GM23338 (cell line): ENCODE measurements around the gene TNFRSF1A. TPM values are rescaled to one million over a fixed set of nuclear protein-coding genes. Genes with fewer than 3 reads are reported as not detected.
A peak's percentile ranks its signal among the peaks of the same experiment; 100 is the strongest.

ENCODE experiments used
- ATAC-seq: fragments of 200-7000 bp; cut with Tn5 transposase; 3 replicates; pipeline ENCODE4 v1.9.1; 2020
- DNase-seq: peaks from one replicate; pipeline ENCODE4 v3.0.0-alpha.2; 2015; ENCODE audit warnings: low spot score
- H2AFZ ChIP-seq: fragments of 200-600 bp; sonication (generic); 2 replicates; pipeline ENCODE4 v1.8.0; 2016; ENCODE audit warnings: antibody characterized with exemption, mild to moderate bottlenecking, moderate library complexity
- H3F3A ChIP-seq: fragments of 200-600 bp; sonication (generic); replicated peaks from 2 replicates; pipeline ENCODE4 v1.8.0; 2017; ENCODE audit warnings: antibody characterized with exemption, mixed run types, low read depth
- H3K27ac ChIP-seq: fragments of 200-600 bp; sonication (generic); 2 replicates; pipeline ENCODE4 v1.6.1; 2016; ENCODE audit warnings: low read depth
- H3K27me3 ChIP-seq: fragments of 200-600 bp; sonication (generic); 2 replicates; pipeline ENCODE4 v1.8.0; 2016; ENCODE audit warnings: mild to moderate bottlenecking, mixed run types, moderate library complexity; ENCODE audit not compliant: insufficient read depth
- H3K36me3 ChIP-seq: fragments of 200-600 bp; sonication (generic); 2 replicates; pipeline ENCODE4 v1.8.0; 2016; ENCODE audit warnings: mild to moderate bottlenecking; ENCODE audit not compliant: insufficient read depth
- H3K4me1 ChIP-seq: fragments of 200-600 bp; sonication (generic); 2 replicates; pipeline ENCODE4 v1.8.0; 2016; ENCODE audit warnings: mild to moderate bottlenecking, moderate library complexity; ENCODE audit not compliant: insufficient read depth
- H3K4me2 ChIP-seq: fragments of 200-600 bp; sonication (generic); 2 replicates; pipeline ENCODE4 v1.7.1; 2017; ENCODE audit warnings: mixed run types
- H3K4me3 ChIP-seq: fragments of 200-600 bp; sonication (generic); 2 replicates; pipeline ENCODE4 v1.6.1; 2016; ENCODE audit warnings: mixed run types
- H3K79me2 ChIP-seq: fragments of 200-600 bp; sonication (generic); replicated peaks from 2 replicates; pipeline ENCODE4 v1.8.0; 2017; ENCODE audit warnings: mild to moderate bottlenecking; ENCODE audit not compliant: insufficient read depth
- H3K9me2 ChIP-seq: fragments of 200-600 bp; sonication (generic); 2 replicates; pipeline ENCODE4 v1.8.0; 2017; ENCODE audit not compliant: insufficient read depth
- H4K20me1 ChIP-seq: fragments of 200-600 bp; sonication (generic); replicated peaks from 2 replicates; pipeline ENCODE4 v1.8.0; 2017; ENCODE audit warnings: mild to moderate bottlenecking; ENCODE audit not compliant: insufficient read depth
- H3K27ac Mint-ChIP-seq: 2 replicates; pipeline ENCODE4 v1.8.0; 2020; ENCODE audit warnings: inconsistent platforms, mild to moderate bottlenecking, moderate library complexity, mixed read lengths
- H3K27me3 Mint-ChIP-seq: 3 replicates; pipeline ENCODE4 v1.8.0; 2022; ENCODE audit warnings: low read depth, mild to moderate bottlenecking, moderate library complexity, mixed read lengths, inconsistent platforms; ENCODE audit not compliant: insufficient read depth, poor library complexity
- H3K36me3 Mint-ChIP-seq: 3 replicates; pipeline ENCODE4 v1.8.0; 2021; ENCODE audit warnings: low read depth, mild to moderate bottlenecking, inconsistent platforms, moderate library complexity, mixed read lengths
- H3K4me1 Mint-ChIP-seq: 3 replicates; pipeline ENCODE4 v1.8.0; 2020; ENCODE audit warnings: mild to moderate bottlenecking, inconsistent platforms, mixed read lengths
- H3K4me3 Mint-ChIP-seq: 3 replicates; pipeline ENCODE4 v1.8.0; 2021; ENCODE audit warnings: moderate library complexity, mild to moderate bottlenecking, inconsistent platforms, mixed read lengths
- H3K9me3 Mint-ChIP-seq: 3 replicates; pipeline ENCODE4 v1.8.0; 2020; ENCODE audit warnings: moderate library complexity, mild to moderate bottlenecking, inconsistent platforms, mixed read lengths
- CREB1 ChIP-seq: fragments of 250-450 bp; sonication (Bioruptor Pico); IDR thresholded peaks from 2 replicates; pipeline ENCODE4 v1.5.0; 2020; ENCODE audit warnings: low read depth, mild to moderate bottlenecking, moderate library complexity
- CTCF ChIP-seq, 2 experiments: fragments of 200-600 bp in 1 of 2; sonication (generic) in 1 of 2; conservative IDR thresholded peaks; 2 replicates each; pipeline versions ENCODE4 v1.5.1 to v1.6.1; 2016 to 2017; ENCODE audit warnings: antibody characterized with exemption in 2 of 2, low read depth in 2 of 2, mild to moderate bottlenecking in 2 of 2, moderate library complexity in 1 of 2
- ETS1 ChIP-seq: IDR thresholded peaks from 2 replicates; pipeline ENCODE4 v1.6.1; 2016; ENCODE audit warnings: antibody characterized with exemption
- EZH2 ChIP-seq: fragments of 200-600 bp; sonication (generic); IDR thresholded peaks from one replicate; pipeline ENCODE4 v1.8.0; 2017; ENCODE audit warnings: antibody characterized with exemption, mild to moderate bottlenecking, low read depth; ENCODE audit not compliant: unreplicated experiment
- EZH2phosphoT487 ChIP-seq: fragments of 200-600 bp; sonication (generic); IDR thresholded peaks from one replicate; pipeline ENCODE4 v1.8.1; 2018; ENCODE audit warnings: antibody characterized with exemption; ENCODE audit not compliant: unreplicated experiment
- JUNB ChIP-seq: IDR thresholded peaks from one replicate; pipeline ENCODE4 v1.6.1; 2016; ENCODE audit warnings: antibody characterized with exemption; ENCODE audit not compliant: unreplicated experiment
- NANOG ChIP-seq: IDR thresholded peaks from 2 replicates; pipeline ENCODE4 v1.6.1; 2016; ENCODE audit warnings: antibody characterized with exemption, borderline replicate concordance
- POLR2AphosphoS5 ChIP-seq: IDR thresholded peaks from 2 replicates; pipeline ENCODE4 v1.6.1; 2016; ENCODE audit warnings: antibody characterized with exemption, low read depth
- REST ChIP-seq: IDR thresholded peaks from one replicate; pipeline ENCODE4 v1.6.1; 2018; ENCODE audit warnings: antibody characterized with exemption; ENCODE audit not compliant: unreplicated experiment
- STAT1 ChIP-seq: IDR thresholded peaks from one replicate; pipeline ENCODE4 v1.6.1; 2016; ENCODE audit warnings: antibody characterized with exemption; ENCODE audit not compliant: unreplicated experiment
- ZNF114 ChIP-seq: fragments of 250-450 bp; sonication (Bioruptor Pico); IDR thresholded peaks from 2 replicates; pipeline ENCODE4 v1.5.0; 2020; ENCODE audit warnings: mild to moderate bottlenecking, moderate library complexity
- ZNF331 ChIP-seq: fragments of 250-450 bp; sonication (Bioruptor Pico); IDR thresholded peaks from 2 replicates; pipeline ENCODE4 v1.5.0; 2020; ENCODE audit warnings: low read depth, mild to moderate bottlenecking, moderate library complexity
- ZNF462 ChIP-seq: fragments of 250-450 bp; sonication (Bioruptor Pico); IDR thresholded peaks from 2 replicates; pipeline ENCODE4 v1.5.0; 2020; ENCODE audit warnings: mild to moderate bottlenecking, moderate library complexity
- polyA plus RNA-seq: library from polyadenylated mRNA; unstranded; fragments of >200 nt; fragmentation: Nextera tagmentation; extraction: Ambion mirVana; gene quantifications from 2 replicates; pipeline ENCODE4 v1.2.1, GENCODE V29; 2016
- total RNA-seq: library from RNA; depleted of rRNA; stranded (reverse); fragments of >200 nt; shearing (Covaris generic); gene quantifications from 2 replicates; pipeline ENCODE4 v1.2.3, GENCODE V29; 2014

Gene TNFRSF1A
- total and polyA plus RNA-seq, 2 experiments from 2014 or later: 24.3 to 43.4 TPM

- no peaks in the 10 kb centered on the region for H3K9me2 ChIP-seq
- H2AFZ ChIP-seq: no peak overlapping the region
- H3K4me1 ChIP-seq: peaks cover 55% of the 10 kb centered on the region
- peaks cover 37% of the 10 kb centered on the region for H3K79me2 ChIP-seq
- H3K27me3 Mint-ChIP-seq: peaks cover 23% of the 10 kb centered on the region
- peak overlapping the region; percentile 98 for H3K27ac Mint-ChIP-seq
- no peaks in the 10 kb centered on the region for H3K36me3 ChIP-seq
- H3K27ac ChIP-seq: peak overlapping the region; percentile 98
- peaks cover 18% of the 10 kb centered on the region for H3F3A ChIP-seq
- peak; percentile 67 for ATAC-seq
- no peaks in the 10 kb centered on the region for H3K27me3 ChIP-seq
- peak overlapping the region; percentile 97 for H3K4me3 Mint-ChIP-seq
- no peaks in the 10 kb centered on the region for H4K20me1 ChIP-seq
- H3K36me3 Mint-ChIP-seq: peaks cover 11% of the 10 kb centered on the region; the same call in 2 of the 3 replicates
- no peak for TF ChIP-seq ZNF462 (CRISPR knock-in tag)
- no peak for TF ChIP-seq STAT1
- TF ChIP-seq CTCF (conservative IDR thresholded peaks at IDR 0.05; ENCODE audit: low read depth in 2 of 2): peak; percentile 44 to 54; a peak in 3 of 4 replicates
- no peak for TF ChIP-seq ZNF331 (CRISPR knock-in tag)
- no peak for TF ChIP-seq EZH2
- TF ChIP-seq EZH2phosphoT487: no peak
- no peak for TF ChIP-seq ZNF114 (CRISPR knock-in tag)
- TF ChIP-seq ETS1: no peak
- TF ChIP-seq REST: no peak
- peak; percentile 38; the same call in 1 of the 2 replicates for TF ChIP-seq CREB1 (CRISPR knock-in tag)
- TF ChIP-seq JUNB: no peak
- no peak for TF ChIP-seq NANOG
- peak; percentile 13; the same call in 1 of the 2 replicates for TF ChIP-seq POLR2AphosphoS5
- DNase-seq: peak; percentile 88
- H3K4me1 Mint-ChIP-seq: peaks cover 70% of the 10 kb centered on the region
- H3K4me2 ChIP-seq: peak overlapping the region; percentile 92
- H3K9me3 Mint-ChIP-seq: no peaks in the 10 kb centered on the region
- peak overlapping the region; percentile 67 for H3K4me3 ChIP-seq
These were observed 34.4 kb upstream of the TNFRSF1A start for GRCh38 chr12:6376079-6376869.
